ENCODE data around the gene GLB1L3. TPM values are rescaled to one million over a fixed set of nuclear protein-coding genes. Genes with fewer than 3 reads are reported as not detected.

GLB1L3 gene
- total RNA-seq, 1 experiment from 2014 or later, result not detected

DNA sequence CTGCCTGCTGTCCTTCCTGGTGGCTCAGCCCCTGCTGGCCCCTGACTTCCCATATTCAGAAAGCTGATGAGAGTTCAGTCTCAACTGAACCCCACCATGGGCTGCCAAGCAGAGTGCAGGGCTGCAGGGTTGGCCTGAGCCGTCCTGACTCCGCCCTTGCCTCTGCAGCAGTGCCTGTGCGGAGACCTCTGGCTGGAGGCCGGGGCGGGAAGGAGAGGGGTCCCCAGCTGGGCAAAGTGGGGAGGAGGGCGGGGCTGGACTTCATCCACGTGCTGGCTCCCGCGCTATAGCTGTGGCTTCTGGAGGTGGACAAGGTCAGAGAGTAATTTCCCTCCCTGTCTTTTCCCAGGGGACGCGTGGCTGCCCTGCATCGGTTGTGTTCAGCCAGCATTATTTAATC, 13.6 kb downstream of the GLB1L3 start:
- intact Hi-C loops (cut with micrococcal nuclease; ENCODE audit: unreplicated experiment), result no loop called here
- no peaks in the 10 kb centered on the region for H3K9me3 ChIP-seq
- Mint-ChIP-seq H3K27me3 (ENCODE audit: insufficient read depth, unreplicated experiment) (peaks cover 11% of the 10 kb centered on the region), H3K27ac (ENCODE audit: unreplicated experiment) (no peak overlapping the region), H3K9me3 (ENCODE audit: unreplicated experiment) (no peaks in the 10 kb centered on the region), H3K36me3 (ENCODE audit: insufficient read depth, unreplicated experiment) (no peaks in the 10 kb centered on the region), H3K4me1 (ENCODE audit: low read depth, unreplicated experiment) (no peaks in the 10 kb centered on the region), H3K4me3 (ENCODE audit: unreplicated experiment) (no peak overlapping the region)
- POLR2A ChIA-PET, result no interaction called here
- DNase-seq, result no peak
- H3K4me3 ChIP-seq (ENCODE audit: low read depth, low read length), result no peak overlapping the region
- TF ChIP-seq, protein P1, sequence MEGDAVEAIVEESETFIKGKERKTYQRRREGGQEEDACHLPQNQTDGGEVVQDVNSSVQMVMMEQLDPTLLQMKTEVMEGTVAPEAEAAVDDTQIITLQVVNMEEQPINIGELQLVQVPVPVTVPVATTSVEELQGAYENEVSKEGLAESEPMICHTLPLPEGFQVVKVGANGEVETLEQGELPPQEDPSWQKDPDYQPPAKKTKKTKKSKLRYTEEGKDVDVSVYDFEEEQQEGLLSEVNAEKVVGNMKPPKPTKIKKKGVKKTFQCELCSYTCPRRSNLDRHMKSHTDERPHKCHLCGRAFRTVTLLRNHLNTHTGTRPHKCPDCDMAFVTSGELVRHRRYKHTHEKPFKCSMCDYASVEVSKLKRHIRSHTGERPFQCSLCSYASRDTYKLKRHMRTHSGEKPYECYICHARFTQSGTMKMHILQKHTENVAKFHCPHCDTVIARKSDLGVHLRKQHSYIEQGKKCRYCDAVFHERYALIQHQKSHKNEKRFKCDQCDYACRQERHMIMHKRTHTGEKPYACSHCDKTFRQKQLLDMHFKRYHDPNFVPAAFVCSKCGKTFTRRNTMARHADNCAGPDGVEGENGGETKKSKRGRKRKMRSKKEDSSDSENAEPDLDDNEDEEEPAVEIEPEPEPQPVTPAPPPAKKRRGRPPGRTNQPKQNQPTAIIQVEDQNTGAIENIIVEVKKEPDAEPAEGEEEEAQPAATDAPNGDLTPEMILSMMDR (IDR thresholded peaks at IDR 0.05; ENCODE audit: insufficient read depth in 1 of 2, low read depth in 1 of 2, low read length in 1 of 2, severe bottlenecking in 1 of 2, unreplicated experiment in 1 of 2), result no peak
- no peaks in the 10 kb centered on the region for H3K27me3 ChIP-seq (replicated peaks; ENCODE audit: control insufficient read depth, insufficient read depth, low read length)
- BruUV-seq (replicated peaks), result no TSS peak
- CTCF ChIA-PET, result interaction anchor here (0.6 kb wide), 1 partner anchor 36 kb away, joined by 7 read pairs; no protein-coding TSS in a partner anchor
- H3K36me3 ChIP-seq (ENCODE audit: control insufficient read depth, insufficient read depth, low read length), result no peaks in the 10 kb centered on the region
- no peaks in the 10 kb centered on the region for H3K4me1 ChIP-seq

DNA sequence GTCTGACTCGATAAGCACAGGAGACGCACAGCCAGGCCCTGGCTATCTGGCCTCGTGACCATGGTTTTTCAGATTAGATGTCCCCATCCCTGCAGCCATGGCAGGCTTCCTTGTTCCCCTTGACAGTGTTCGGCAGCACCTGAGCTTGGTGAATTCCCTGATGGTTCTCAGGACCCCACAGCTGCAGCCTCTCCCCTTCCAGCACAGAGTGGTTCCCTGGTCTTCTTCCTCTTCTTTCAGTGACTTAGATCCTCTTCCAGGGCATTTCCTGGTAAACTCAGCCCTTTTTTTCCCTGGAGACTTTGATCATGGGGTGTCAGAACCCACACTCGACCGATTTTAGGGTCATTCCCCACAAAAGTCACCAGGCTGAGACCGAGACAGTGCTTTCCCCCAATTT, 14.5 kb downstream of the GLB1L3 start:
- CTCF ChIA-PET, result interaction anchor here (0.6 kb wide), 1 partner anchor 35 kb away, joined by 7 read pairs; no protein-coding TSS in a partner anchor
- POLR2A ChIA-PET, result no interaction called here
- intact Hi-C loops (cut with micrococcal nuclease; ENCODE audit: unreplicated experiment), result no loop called here

DNA sequence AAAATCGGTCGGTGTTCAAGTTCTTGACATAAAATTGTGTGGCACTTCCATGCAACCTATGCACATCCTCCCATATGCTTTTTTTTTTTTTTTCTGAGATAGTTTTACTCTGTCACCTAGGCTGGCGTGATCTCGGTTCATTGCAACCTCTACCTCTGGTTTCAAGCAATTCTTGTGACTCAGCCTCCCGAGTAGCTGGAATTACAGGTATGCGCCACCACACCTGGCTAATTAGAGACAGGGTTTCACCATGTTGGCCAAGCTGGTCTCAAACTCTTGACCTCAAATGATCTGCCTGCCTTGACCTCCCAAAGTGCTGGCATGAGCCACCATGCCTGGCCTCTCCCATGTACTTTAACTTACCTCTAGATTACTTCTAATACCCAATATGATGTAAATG, 15.0 kb downstream of the GLB1L3 start:
- Histone ChIP-seq H3K4me1 (no peaks in the 10 kb centered on the region), H3K9me3 (no peaks in the 10 kb centered on the region), H3K4me3 (ENCODE audit: low read depth, low read length) (no peak overlapping the region), H3K27me3 (replicated peaks; ENCODE audit: control insufficient read depth, insufficient read depth, low read length) (no peaks in the 10 kb centered on the region), H3K36me3 (ENCODE audit: control insufficient read depth, insufficient read depth, low read length) (no peaks in the 10 kb centered on the region)
- H3K27me3 Mint-ChIP-seq (ENCODE audit: insufficient read depth, unreplicated experiment), result peaks cover 15% of the 10 kb centered on the region
- TF ChIP-seq, protein P1 (IDR thresholded peaks at IDR 0.05; ENCODE audit: insufficient read depth in 1 of 2, low read depth in 1 of 2, low read length in 1 of 2, severe bottlenecking in 1 of 2, unreplicated experiment in 1 of 2), result no peak
- intact Hi-C loops (cut with micrococcal nuclease; ENCODE audit: unreplicated experiment), result no loop called here
- H3K9me3 Mint-ChIP-seq (ENCODE audit: unreplicated experiment), result no peaks in the 10 kb centered on the region
- no peak overlapping the region for H3K4me3 Mint-ChIP-seq (ENCODE audit: unreplicated experiment)
- no TSS peak for BruUV-seq (replicated peaks)
- POLR2A ChIA-PET, result no interaction called here
- CTCF ChIA-PET, result no interaction called here
- no peaks in the 10 kb centered on the region for H3K36me3 Mint-ChIP-seq (ENCODE audit: insufficient read depth, unreplicated experiment)
- H3K27ac Mint-ChIP-seq (ENCODE audit: unreplicated experiment), result no peak overlapping the region
- no peak for DNase-seq
- no peaks in the 10 kb centered on the region for H3K4me1 Mint-ChIP-seq (ENCODE audit: low read depth, unreplicated experiment)

More for the DNA sequence above, 14.5 kb downstream of the GLB1L3 start:
- H3K27me3 ChIP-seq (replicated peaks; ENCODE audit: control insufficient read depth, insufficient read depth, low read length), result no peaks in the 10 kb centered on the region
- Mint-ChIP-seq H3K4me1 (ENCODE audit: low read depth, unreplicated experiment) (no peaks in the 10 kb centered on the region), H3K36me3 (ENCODE audit: insufficient read depth, unreplicated experiment) (no peaks in the 10 kb centered on the region), H3K9me3 (ENCODE audit: unreplicated experiment) (no peaks in the 10 kb centered on the region), H3K4me3 (ENCODE audit: unreplicated experiment) (no peak overlapping the region), H3K27ac (ENCODE audit: unreplicated experiment) (no peak overlapping the region), H3K27me3 (ENCODE audit: insufficient read depth, unreplicated experiment) (peaks cover 15% of the 10 kb centered on the region)
- BruUV-seq (replicated peaks), result no TSS peak
- no peak for DNase-seq
- H3K36me3 ChIP-seq (ENCODE audit: control insufficient read depth, insufficient read depth, low read length), result no peaks in the 10 kb centered on the region
- H3K4me3 ChIP-seq (ENCODE audit: low read depth, low read length), result no peak overlapping the region
- no peaks in the 10 kb centered on the region for H3K4me1 ChIP-seq
- TF ChIP-seq, protein P1 (IDR thresholded peaks at IDR 0.05; ENCODE audit: insufficient read depth in 1 of 2, low read depth in 1 of 2, low read length in 1 of 2, severe bottlenecking in 1 of 2, unreplicated experiment in 1 of 2), result no peak
- H3K9me3 ChIP-seq, result no peaks in the 10 kb centered on the region

Data from Caco-2 (cell line).